LNCAP (cell line): Measurements from ENCODE around the gene IGFL2.

Source experiments
- TF ChIP-seq, protein P1 (sequence below): fragments of 450-650 bp; IDR thresholded peaks from 2 replicates; pipeline ENCODE4 v1.5.1; 2017; ENCODE audit warnings: mild to moderate bottlenecking

The IGFL2 gene

DNA sequence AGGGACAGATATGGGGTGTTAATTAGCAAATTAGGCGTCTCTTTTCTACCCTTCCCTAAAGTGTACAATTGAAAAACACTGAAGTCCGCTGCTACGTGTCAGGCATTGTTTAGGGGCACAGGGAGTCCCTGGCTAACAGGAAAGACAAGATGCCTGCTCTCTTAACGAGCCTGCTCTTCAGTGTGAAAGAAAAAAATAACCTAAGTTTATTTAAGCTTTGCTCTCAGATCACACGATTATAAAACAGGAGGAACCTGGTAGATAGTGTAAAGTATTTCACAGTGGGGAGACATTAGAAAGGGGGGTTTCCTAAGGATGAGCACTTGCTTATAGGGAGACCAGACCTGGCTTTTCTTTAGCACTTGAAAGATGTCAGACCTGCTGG lies 38.7 kb downstream of the IGFL2 start:
- TF ChIP-seq, protein P1, sequence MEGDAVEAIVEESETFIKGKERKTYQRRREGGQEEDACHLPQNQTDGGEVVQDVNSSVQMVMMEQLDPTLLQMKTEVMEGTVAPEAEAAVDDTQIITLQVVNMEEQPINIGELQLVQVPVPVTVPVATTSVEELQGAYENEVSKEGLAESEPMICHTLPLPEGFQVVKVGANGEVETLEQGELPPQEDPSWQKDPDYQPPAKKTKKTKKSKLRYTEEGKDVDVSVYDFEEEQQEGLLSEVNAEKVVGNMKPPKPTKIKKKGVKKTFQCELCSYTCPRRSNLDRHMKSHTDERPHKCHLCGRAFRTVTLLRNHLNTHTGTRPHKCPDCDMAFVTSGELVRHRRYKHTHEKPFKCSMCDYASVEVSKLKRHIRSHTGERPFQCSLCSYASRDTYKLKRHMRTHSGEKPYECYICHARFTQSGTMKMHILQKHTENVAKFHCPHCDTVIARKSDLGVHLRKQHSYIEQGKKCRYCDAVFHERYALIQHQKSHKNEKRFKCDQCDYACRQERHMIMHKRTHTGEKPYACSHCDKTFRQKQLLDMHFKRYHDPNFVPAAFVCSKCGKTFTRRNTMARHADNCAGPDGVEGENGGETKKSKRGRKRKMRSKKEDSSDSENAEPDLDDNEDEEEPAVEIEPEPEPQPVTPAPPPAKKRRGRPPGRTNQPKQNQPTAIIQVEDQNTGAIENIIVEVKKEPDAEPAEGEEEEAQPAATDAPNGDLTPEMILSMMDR = no peak

DNA sequence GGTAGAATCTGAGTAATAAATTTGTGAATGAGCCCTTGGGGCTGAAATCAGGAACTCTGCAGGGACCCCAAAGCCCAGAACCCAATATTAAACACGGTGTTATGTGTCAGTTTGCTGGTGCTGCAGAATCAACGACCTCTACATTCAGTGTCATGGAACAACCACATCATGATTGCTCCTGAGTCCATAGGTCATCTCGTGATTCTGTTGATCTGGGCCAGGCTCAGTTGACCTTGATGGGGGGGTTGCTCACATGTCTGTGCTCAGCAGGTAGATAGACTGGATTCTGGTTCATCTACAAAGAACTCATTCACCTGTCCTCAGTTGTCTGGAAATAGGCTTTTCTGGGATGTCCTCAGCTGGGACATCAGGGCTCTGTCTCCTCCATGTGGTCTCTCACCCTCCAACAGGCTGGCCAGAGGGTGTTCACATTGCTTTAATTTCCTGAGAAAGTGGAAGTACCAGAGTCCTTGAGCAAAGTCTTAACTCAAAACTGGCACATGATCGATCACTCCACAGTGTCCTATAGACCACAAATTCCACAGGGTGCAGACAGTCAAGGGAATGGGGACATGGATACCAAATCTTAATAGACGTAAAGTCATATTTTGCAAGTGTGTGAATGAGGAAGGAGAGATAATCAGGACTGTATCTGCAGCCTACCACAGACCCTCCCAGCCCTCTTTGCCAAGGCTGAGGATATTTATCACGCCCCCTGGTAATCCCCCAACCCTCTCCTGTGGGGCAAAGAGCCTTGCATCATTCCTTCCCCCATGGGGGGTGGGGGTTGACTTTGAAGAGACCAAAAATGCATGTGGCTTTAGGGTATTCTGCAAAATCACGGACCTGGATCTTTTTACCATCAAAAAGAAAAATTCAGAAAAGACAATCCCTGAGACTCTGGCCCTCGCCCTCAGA lies 42.2 kb downstream of the IGFL2 start:
- TF ChIP-seq, protein P1 = no peak

DNA sequence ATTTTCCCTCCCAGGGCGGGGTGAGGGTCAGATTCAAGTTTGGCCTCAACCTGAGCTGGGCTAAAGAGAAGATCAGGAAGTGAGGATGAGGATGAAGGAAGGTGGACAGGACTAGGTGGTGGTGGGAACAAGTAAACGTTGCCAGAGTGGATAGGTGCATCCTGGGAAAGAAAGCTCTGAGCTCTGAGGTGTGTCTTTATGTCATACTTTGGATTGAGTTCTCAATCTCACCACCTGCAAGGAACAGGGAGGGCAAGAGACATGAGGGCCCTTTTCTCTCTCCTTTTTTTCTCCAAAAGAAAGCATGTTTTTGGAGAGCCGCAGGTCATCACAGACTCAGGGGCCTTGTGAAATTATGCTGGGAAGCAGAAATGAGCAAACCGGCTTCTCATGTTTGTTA lies 43.3 kb downstream of the IGFL2 start:
- TF ChIP-seq, protein P1 = no peak

GRCh38 chr19:46191972-46192371 lies 43.9 kb downstream of the IGFL2 start:
- TF ChIP-seq, protein P1 = no peak

DNA sequence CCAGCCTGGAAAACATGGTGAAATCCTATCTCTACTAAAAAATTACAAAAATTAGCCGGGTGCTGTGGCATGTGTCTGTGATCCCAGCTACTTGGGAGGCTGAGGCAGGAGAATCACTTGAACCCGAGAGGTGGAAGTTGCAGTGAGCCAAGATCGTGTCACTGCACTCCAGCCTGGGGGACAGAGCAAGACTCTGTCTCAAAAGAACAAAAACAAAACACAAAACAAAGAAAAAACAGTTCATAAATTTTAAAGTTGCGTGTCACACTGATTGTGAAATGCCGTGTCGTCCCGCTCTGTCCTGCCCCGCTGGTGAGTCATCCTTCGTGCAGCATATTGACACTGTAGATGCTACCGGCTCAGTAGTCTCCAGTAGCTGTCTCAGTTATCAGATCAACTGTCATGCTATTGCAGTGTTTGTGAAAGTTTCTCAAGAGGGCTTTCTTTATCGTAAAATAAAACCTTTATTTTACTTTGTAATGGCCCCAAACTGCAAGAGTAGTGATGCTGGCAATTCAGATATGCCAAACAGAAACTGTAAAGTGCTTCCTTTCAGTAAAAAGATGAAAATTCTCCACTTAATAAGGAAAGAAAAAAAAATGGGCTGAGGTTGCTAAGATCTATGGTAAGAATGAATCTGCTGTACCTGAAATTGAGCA lies 45.1 kb downstream of the IGFL2 start:
- TF ChIP-seq, protein P1 = no peak

DNA sequence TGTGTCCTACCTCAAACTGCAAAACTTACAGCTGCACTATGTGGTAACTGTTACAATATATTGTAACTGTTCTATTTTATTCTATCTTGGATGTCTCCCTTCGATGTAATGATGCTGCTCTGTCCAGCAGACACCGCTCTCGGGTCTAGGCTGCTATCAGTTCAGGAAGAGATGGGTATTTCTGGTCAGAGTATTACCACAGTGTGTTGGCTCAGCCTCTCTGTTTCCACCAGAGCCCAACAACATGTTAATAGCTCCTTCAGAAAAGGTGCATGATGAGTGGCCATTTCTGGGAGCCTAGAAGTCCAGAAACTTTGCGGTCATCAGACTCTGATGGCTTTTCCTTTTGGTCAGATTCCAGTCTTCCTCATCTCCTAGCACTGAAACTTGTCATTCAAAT lies 45.6 kb downstream of the IGFL2 start:
- TF ChIP-seq, protein P1 = no peak

- TF ChIP-seq, protein P1 = no peak
Observed at GRCh38 chr19:46195104-46195503, 47.1 kb downstream of the IGFL2 start.
